Fibroblast of lung (primary cell): ENCODE measurements around the gene PSMA4. TPM values are rescaled to one million over a fixed set of nuclear protein-coding genes. Genes with fewer than 3 reads are reported as not detected.

Experiments
- DNase-seq, 2 donors: peaks; one replicate each; pipeline versions ENCODE4 v3.0.0 to v3.0.0-alpha.2; 2010; ENCODE audit warnings: low read depth in 2 of 2
- H2AFZ ChIP-seq: 2 replicates; pipeline ENCODE4 v1.5.1; 2012; ENCODE audit warnings: low read length, control low read depth, inconsistent platforms
- H3K27ac ChIP-seq: 2 replicates; pipeline ENCODE4 v1.5.1; 2011; ENCODE audit warnings: low read length, control low read depth; ENCODE audit not compliant: insufficient read depth
- H3K27me3 ChIP-seq: 2 replicates; pipeline ENCODE4 v1.5.1; 2011; ENCODE audit warnings: mild to moderate bottlenecking, low read length; ENCODE audit not compliant: control insufficient read depth, insufficient read depth
- H3K36me3 ChIP-seq: 2 replicates; pipeline ENCODE4 v1.5.1; 2011; ENCODE audit warnings: low read length; ENCODE audit not compliant: control insufficient read depth, insufficient read depth
- H3K4me1 ChIP-seq: 2 replicates; pipeline ENCODE4 v1.5.1; 2011; ENCODE audit warnings: low read length; ENCODE audit not compliant: control insufficient read depth, insufficient read depth; ENCODE audit errors: extremely low read depth
- H3K4me2 ChIP-seq: 2 replicates; pipeline ENCODE4 v1.5.1; 2011; ENCODE audit warnings: low read length, control low read depth; ENCODE audit not compliant: insufficient read depth; ENCODE audit errors: extremely low read depth
- H3K4me3 ChIP-seq, 4 experiments: fragments of 200-600 bp in 1 of 4; sonication (generic) in 1 of 4; replicated peaks in 1 of 4; 2 replicates each; pipeline ENCODE4 v1.5.1; 2011 to 2016; ENCODE audit warnings: low read length in 4 of 4, low read depth in 3 of 4, mild to moderate bottlenecking in 3 of 4, control low read depth in 2 of 4, inconsistent platforms in 1 of 4, mixed read lengths in 1 of 4; ENCODE audit not compliant: insufficient read depth in 1 of 4; ENCODE audit errors: control extremely low read depth in 1 of 4
- H3K79me2 ChIP-seq: 2 replicates; pipeline ENCODE4 v1.5.1; 2012; ENCODE audit warnings: mild to moderate bottlenecking, low read length, inconsistent platforms; ENCODE audit not compliant: control insufficient read depth, insufficient read depth
- H3K9ac ChIP-seq: 2 replicates; pipeline ENCODE4 v1.5.1; 2011; ENCODE audit warnings: mild to moderate bottlenecking, low read length, control low read depth; ENCODE audit not compliant: insufficient read depth
- H3K9me3 ChIP-seq: 2 replicates; pipeline ENCODE4 v1.5.1; 2012; ENCODE audit warnings: low read depth, low read length; ENCODE audit not compliant: control insufficient read depth, insufficient read depth
- H4K20me1 ChIP-seq: 2 replicates; pipeline ENCODE4 v1.5.1; 2011; ENCODE audit warnings: low read length; ENCODE audit not compliant: control insufficient read depth, insufficient read depth; ENCODE audit errors: extremely low read depth
- EZH2 ChIP-seq: IDR thresholded peaks from 2 replicates; pipeline ENCODE4 v1.5.1; 2012; ENCODE audit warnings: low read length, control low read depth, mild to moderate bottlenecking; ENCODE audit errors: missing control alignments
- polyA plus RNA-seq, 2 donors: library from polyadenylated mRNA; depleted of rRNA in 1 of 2; stranded (reverse) in 1 of 2; unstranded in 1 of 2; fragments of >200 nt; gene quantifications; 2 replicates each; pipeline ENCODE4 v1.2.1, GENCODE V29; 2011 to 2012; ENCODE audit warnings: missing spikeins in 1 of 2
- total RNA-seq: library from RNA; depleted of rRNA; stranded (reverse); fragments of >200 nt; gene quantifications from 2 replicates; pipeline ENCODE4 v1.2.1, GENCODE V29; 2014
- TF ChIP-seq, protein P1 (sequence below), 2 donors: IDR thresholded peaks in 1 of 2; conservative IDR thresholded peaks in 1 of 2; 1 replicate in 1 of 2; 2 replicates in 1 of 2; pipeline ENCODE4 v1.5.1; 2011 to 2012; ENCODE audit warnings: low read length in 2 of 2, control low read depth in 1 of 2, inconsistent platforms in 1 of 2, low read depth in 1 of 2, mild to moderate bottlenecking in 1 of 2

The PSMA4 gene
- total and polyA plus RNA-seq, 2 donors (not counting 1 experiment from before 2014, with no cell fraction given): 161 to 404 TPM

DNA sequence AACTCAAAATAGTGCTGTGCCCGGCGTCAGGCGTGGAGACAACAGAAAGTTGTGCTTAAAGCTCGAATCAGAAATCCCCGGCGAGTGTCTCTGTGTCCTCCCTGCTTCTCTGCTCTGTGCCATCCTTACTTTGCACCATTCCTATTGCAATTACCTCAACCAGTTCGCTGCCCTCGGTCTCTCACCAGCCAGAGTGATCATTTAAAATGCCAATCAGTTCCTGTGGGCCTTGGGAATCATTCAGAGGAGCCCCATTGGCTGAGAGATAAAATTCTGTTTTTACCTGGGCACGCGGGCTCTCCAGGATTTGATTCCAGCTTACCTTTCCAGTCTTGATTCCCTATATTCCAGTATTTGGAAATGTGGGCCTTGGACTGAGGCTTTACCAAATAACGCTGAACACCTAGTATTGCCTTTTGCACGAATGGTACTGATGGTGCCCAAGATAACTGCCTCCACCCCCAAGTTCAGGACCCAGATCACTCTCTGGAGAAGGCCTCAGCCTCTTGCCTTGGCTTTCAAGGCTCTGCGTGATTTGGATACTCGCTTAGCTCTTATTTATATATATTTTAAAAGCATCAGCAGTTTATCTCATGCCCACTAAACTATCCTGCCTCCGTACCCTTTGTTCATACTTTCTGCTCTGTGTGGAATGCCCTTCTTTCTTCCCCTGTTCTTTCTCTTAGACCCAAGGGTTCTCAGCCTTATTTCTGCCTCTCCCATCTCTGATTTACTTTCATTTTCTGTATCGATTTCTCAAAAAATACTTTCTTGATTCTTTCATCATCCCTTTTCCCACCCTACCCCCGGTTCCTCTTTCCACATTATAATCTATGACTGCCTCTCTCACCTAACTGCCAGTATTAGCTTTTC, 863 bp downstream of the PSMA4 start:
- H3K4me1 ChIP-seq: no peaks in the 10 kb centered on the region
- DNase-seq: peak in 1 of 2 donors; percentile 38
- H3K79me2 ChIP-seq: peaks cover 31% of the 10 kb centered on the region
- H2AFZ ChIP-seq: peak overlapping the region; percentile 39
- H3K4me3 ChIP-seq: peak overlapping the region; percentile 62 to 98 (median 86)
- H3K36me3 ChIP-seq: peaks cover 7% of the 10 kb centered on the region
- H3K9me3 ChIP-seq: no peaks in the 10 kb centered on the region
- TF ChIP-seq, protein P1, sequence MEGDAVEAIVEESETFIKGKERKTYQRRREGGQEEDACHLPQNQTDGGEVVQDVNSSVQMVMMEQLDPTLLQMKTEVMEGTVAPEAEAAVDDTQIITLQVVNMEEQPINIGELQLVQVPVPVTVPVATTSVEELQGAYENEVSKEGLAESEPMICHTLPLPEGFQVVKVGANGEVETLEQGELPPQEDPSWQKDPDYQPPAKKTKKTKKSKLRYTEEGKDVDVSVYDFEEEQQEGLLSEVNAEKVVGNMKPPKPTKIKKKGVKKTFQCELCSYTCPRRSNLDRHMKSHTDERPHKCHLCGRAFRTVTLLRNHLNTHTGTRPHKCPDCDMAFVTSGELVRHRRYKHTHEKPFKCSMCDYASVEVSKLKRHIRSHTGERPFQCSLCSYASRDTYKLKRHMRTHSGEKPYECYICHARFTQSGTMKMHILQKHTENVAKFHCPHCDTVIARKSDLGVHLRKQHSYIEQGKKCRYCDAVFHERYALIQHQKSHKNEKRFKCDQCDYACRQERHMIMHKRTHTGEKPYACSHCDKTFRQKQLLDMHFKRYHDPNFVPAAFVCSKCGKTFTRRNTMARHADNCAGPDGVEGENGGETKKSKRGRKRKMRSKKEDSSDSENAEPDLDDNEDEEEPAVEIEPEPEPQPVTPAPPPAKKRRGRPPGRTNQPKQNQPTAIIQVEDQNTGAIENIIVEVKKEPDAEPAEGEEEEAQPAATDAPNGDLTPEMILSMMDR (conservative IDR thresholded peaks at IDR 0.05 in 1 of 2, IDR thresholded peaks at IDR 0.05 in 1 of 2; ENCODE audit: low read depth in 1 of 2, low read length in 2 of 2): no peak
- TF ChIP-seq EZH2: no peak
- H3K27ac ChIP-seq: peak overlapping the region; percentile 84
- no peaks in the 10 kb centered on the region for H4K20me1 ChIP-seq
- H3K4me2 ChIP-seq: peak overlapping the region; percentile 98
- H3K9ac ChIP-seq: peak overlapping the region; percentile 96
- no peaks in the 10 kb centered on the region for H3K27me3 ChIP-seq

DNA sequence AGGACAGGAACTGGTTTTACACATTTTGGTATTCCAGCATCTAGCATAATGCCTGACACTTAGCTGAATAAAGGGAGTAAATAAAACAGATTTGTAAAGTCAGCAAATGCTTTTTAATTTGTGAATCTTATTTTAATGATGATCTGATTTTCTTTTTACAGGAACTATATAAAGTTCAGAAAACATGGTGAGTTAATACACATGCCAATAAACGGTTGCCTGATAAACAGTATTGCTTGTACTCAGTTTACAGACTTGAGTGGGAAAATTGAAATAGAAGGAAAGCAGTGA, 1.4 kb downstream of the PSMA4 start:
- H2AFZ ChIP-seq: no peak overlapping the region
- peak overlapping the region; percentile 98 for H3K4me2 ChIP-seq
- peaks cover 7% of the 10 kb centered on the region for H3K36me3 ChIP-seq
- peak overlapping the region; percentile 84 for H3K27ac ChIP-seq
- H3K4me3 ChIP-seq: peak overlapping the region; percentile 62 to 98 (median 86)
- no peaks in the 10 kb centered on the region for H3K27me3 ChIP-seq
- no peak for TF ChIP-seq EZH2
- H3K9me3 ChIP-seq: no peaks in the 10 kb centered on the region
- H3K79me2 ChIP-seq: peaks cover 31% of the 10 kb centered on the region
- DNase-seq: no peak
- H3K9ac ChIP-seq: peak overlapping the region; percentile 17
- no peaks in the 10 kb centered on the region for H4K20me1 ChIP-seq
- H3K4me1 ChIP-seq: no peaks in the 10 kb centered on the region

DNA sequence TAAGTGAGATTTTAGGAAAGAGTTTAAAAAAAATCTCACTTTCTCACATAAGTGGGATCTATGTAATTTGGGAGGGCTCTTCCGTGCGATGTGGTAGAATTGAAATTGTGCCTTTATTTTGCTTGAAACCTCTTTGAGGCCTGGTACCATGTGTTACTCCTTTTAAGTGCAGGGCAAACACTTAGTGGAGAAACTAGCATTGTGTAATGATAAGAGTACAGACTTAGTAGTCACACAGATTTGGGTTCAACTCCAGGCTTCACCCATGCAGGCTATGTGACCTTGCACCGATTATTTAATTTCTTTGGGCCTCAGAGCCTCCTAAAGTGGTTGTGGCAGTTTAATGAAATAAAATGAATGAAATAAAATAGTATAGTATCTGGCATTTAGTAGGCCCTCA, 2.4 kb downstream of the PSMA4 start:
- Histone ChIP-seq H2AFZ (no peak overlapping the region), H3K9me3 (no peaks in the 10 kb centered on the region), H3K79me2 (peaks cover 31% of the 10 kb centered on the region), H3K4me2 (no peak overlapping the region), H3K36me3 (peaks cover 7% of the 10 kb centered on the region), H3K4me3 (no peak overlapping the region), H3K27me3 (no peaks in the 10 kb centered on the region), H4K20me1 (no peaks in the 10 kb centered on the region), H3K4me1 (no peaks in the 10 kb centered on the region), H3K27ac (no peak overlapping the region), H3K9ac (no peak overlapping the region)
- DNase-seq: no peak
- TF ChIP-seq EZH2: no peak
- TF ChIP-seq, protein P1 (conservative IDR thresholded peaks at IDR 0.05 in 1 of 2, IDR thresholded peaks at IDR 0.05 in 1 of 2; ENCODE audit: low read depth in 1 of 2, low read length in 2 of 2): no peak
